ENCODE results near the gene MARCHF2. TPM values are rescaled to one million over a fixed set of nuclear protein-coding genes. Genes with fewer than 3 reads are reported as not detected.
A peak's percentile ranks its signal among the peaks of the same experiment; 100 is the strongest.
"Not testable (repeated sequence)": the region's sequence is repeated elsewhere in the genome, so short reads cannot be mapped to it uniquely, and the experiment has no call there.

MARCHF2 gene
- total RNA-seq, 2 donors from 2014 or later, result 165 to 294 TPM

- no peak for TF ChIP-seq CTCF (IDR thresholded peaks at IDR 0.05)
- peaks cover 0 to 10% of the 10 kb centered on the region in 2 donors for H3K4me1 ChIP-seq (ENCODE audit: control insufficient read depth in 1 of 2, low read depth in 2 of 2)
- H3K27ac ChIP-seq, result peak overlapping the region in 1 of 2 donors; percentile 54
- DNase-seq (ENCODE audit: low spot score) (no peak), ATAC-seq (ENCODE audit: insufficient number of reproducible peaks, low FRiP score, low read depth) (no peak)
- no peaks in the 10 kb centered on the region for H3K27me3 ChIP-seq (replicated peaks; ENCODE audit: insufficient read depth)
- peaks cover under 1% of the 10 kb centered on the region for H3K36me3 ChIP-seq
- H3K4me3 ChIP-seq, result peak overlapping the region; percentile 79
- no peaks in the 10 kb centered on the region for H3K9me3 ChIP-seq
Measured at GRCh38 chr19:8413629-8413995, 507 bp downstream of the MARCHF2 start.

- H3K27ac ChIP-seq, result no peak overlapping the region
- H3K4me1 ChIP-seq (ENCODE audit: control insufficient read depth in 1 of 2, low read depth in 2 of 2), result peaks cover 0 to 10% of the 10 kb centered on the region in 2 donors
- no peak overlapping the region for H3K4me3 ChIP-seq
Measured at GRCh38 chr19:8416796-8417195, 3.7 kb downstream of the MARCHF2 start.

GRCh38 chr19:8421484-8422461, 8.7 kb downstream of the MARCHF2 start:
- Histone ChIP-seq H3K36me3 (peaks cover 7% of the 10 kb centered on the region), H3K27ac (no peak overlapping the region), H3K9me3 (no peaks in the 10 kb centered on the region), H3K27me3 (replicated peaks; ENCODE audit: insufficient read depth) (no peaks in the 10 kb centered on the region), H3K4me1 (ENCODE audit: control insufficient read depth in 1 of 2, low read depth in 2 of 2) (peaks cover 13 to 18% of the 10 kb centered on the region in 2 donors), H3K4me3 (no peak overlapping the region)
- no peak for TF ChIP-seq CTCF (IDR thresholded peaks at IDR 0.05)
- DNase-seq (ENCODE audit: low spot score) (no peak), ATAC-seq (ENCODE audit: insufficient number of reproducible peaks, low FRiP score, low read depth) (no peak)

More at GRCh38 chr19:8416796-8417195, 3.7 kb downstream of the MARCHF2 start:
- DNase-seq (ENCODE audit: low spot score) (no peak), ATAC-seq (ENCODE audit: insufficient number of reproducible peaks, low FRiP score, low read depth) (no peak)
- no peaks in the 10 kb centered on the region for H3K27me3 ChIP-seq (replicated peaks; ENCODE audit: insufficient read depth)
- TF ChIP-seq CTCF (IDR thresholded peaks at IDR 0.05), result no peak
- H3K36me3 ChIP-seq, result peaks cover 7% of the 10 kb centered on the region
- H3K9me3 ChIP-seq, result no peaks in the 10 kb centered on the region

- peak; percentile 94 for DNase-seq (ENCODE audit: low spot score)
- Histone ChIP-seq H3K4me1 (ENCODE audit: control insufficient read depth in 1 of 2, low read depth in 2 of 2) (peaks cover 13 to 18% of the 10 kb centered on the region in 2 donors), H3K27me3 (replicated peaks; ENCODE audit: insufficient read depth) (no peaks in the 10 kb centered on the region), H3K4me3 (peak overlapping the region; percentile 44), H3K9me3 (no peaks in the 10 kb centered on the region), H3K36me3 (peaks cover 8% of the 10 kb centered on the region), H3K27ac (peak overlapping the region; percentile 74 to 83)
- peak; percentile 96 for ATAC-seq (ENCODE audit: insufficient number of reproducible peaks, low FRiP score, low read depth)
- TF ChIP-seq CTCF (IDR thresholded peaks at IDR 0.05), result no peak
Measured at GRCh38 chr19:8423817-8424223, 10.7 kb downstream of the MARCHF2 start.

- not testable (repeated sequence) for H3K9me3 ChIP-seq; H3K27me3 ChIP-seq (replicated peaks; ENCODE audit: insufficient read depth); H3K4me3 ChIP-seq; ATAC-seq (ENCODE audit: insufficient number of reproducible peaks, low FRiP score, low read depth); DNase-seq (ENCODE audit: low spot score); H3K27ac ChIP-seq
- Histone ChIP-seq H3K36me3 (peaks cover 13% of the 10 kb centered on the region), H3K4me1 (ENCODE audit: control insufficient read depth in 1 of 2, low read depth in 2 of 2) (peaks cover 13 to 18% of the 10 kb centered on the region in 2 donors)
Measured at GRCh38 chr19:8425331-8425730, 12.2 kb downstream of the MARCHF2 start.

Data from thoracic aorta (tissue), 2 donors.